HFFc6 (cell line): ENCODE results near the gene H6PD. TPM values are rescaled to one million over a fixed set of nuclear protein-coding genes. Genes with fewer than 3 reads are reported as not detected.

Experiments
- DNase-seq: peaks from one replicate; pipeline ENCODE4 v3.0.0-alpha.2; 2018
- H3K27ac Mint-ChIP-seq: 2 replicates; pipeline ENCODE4 v1.8.0; 2020; ENCODE audit warnings: mild to moderate bottlenecking, mixed read lengths
- H3K27me3 Mint-ChIP-seq: 2 replicates; pipeline ENCODE4 v1.8.0; 2021; ENCODE audit warnings: mild to moderate bottlenecking, moderate library complexity, mixed read lengths; ENCODE audit not compliant: insufficient read depth
- H3K36me3 Mint-ChIP-seq: 2 replicates; pipeline ENCODE4 v1.8.0; 2021; ENCODE audit warnings: low read depth, mixed read lengths
- H3K4me1 Mint-ChIP-seq: 2 replicates; pipeline ENCODE4 v1.8.0; 2020; ENCODE audit warnings: low read depth, mixed read lengths
- H3K4me3 Mint-ChIP-seq: 2 replicates; pipeline ENCODE4 v1.8.0; 2020; ENCODE audit warnings: mild to moderate bottlenecking, moderate library complexity, mixed read lengths
- H3K9me3 Mint-ChIP-seq: 2 replicates; pipeline ENCODE4 v1.8.0; 2020; ENCODE audit warnings: mild to moderate bottlenecking, mixed read lengths
- CTCF ChIP-seq: fragments of 200-600 bp; sonication (generic); IDR thresholded peaks from 2 replicates; pipeline ENCODE4 v1.5.0; 2021; ENCODE audit warnings: antibody characterized with exemption, mild to moderate bottlenecking
- total RNA-seq, 6 experiments: library from RNA; stranded (reverse); fragmentation: NEBNext Ultra II Directional; extraction: Animal tissue kit (Norgen Biotek cat#: 25700); gene quantifications; 2 replicates in 1 of 6; 3 replicates in 5 of 6; pipeline ENCODE4 v1.2.3, GENCODE V29; 2021

Gene H6PD
- total RNA-seq, 6 experiments from 2014 or later = 14.6 to 19.6 (median 16.1) TPM

GRCh38 chr1:9319789-9320519, 85.4 kb downstream of the H6PD start:
- no peak for TF ChIP-seq CTCF
- no peaks in the 10 kb centered on the region for H3K9me3 Mint-ChIP-seq
- H3K4me3 Mint-ChIP-seq = no peak overlapping the region
- H3K36me3 Mint-ChIP-seq = no peaks in the 10 kb centered on the region
- H3K27me3 Mint-ChIP-seq = no peaks in the 10 kb centered on the region
- DNase-seq = no peak
- peaks cover 32% of the 10 kb centered on the region for H3K4me1 Mint-ChIP-seq
- H3K27ac Mint-ChIP-seq = no peak overlapping the region

Other genes with a start within 250 kb of the H6PD start
- gene SLC2A7, start 208.4 kb upstream of the H6PD start, total RNA-seq = not detected
- gene SLC2A5, start 165.1 kb upstream of the H6PD start, total RNA-seq = under 1 TPM in 5 of 6 experiments, not detected in 1; 0.10 to 0.83 (median 0.18) TPM
- 10 to 100 TPM in 2 of 6 experiments, 1 to 10 TPM in 4; 8.2 to 11.1 (median 9.7) TPM for gene GPR157, start 105.7 kb upstream of the H6PD start, total RNA-seq
- gene SPSB1, start 58.1 kb downstream of the H6PD start, total RNA-seq = 10 to 100 TPM in 1 of 6 experiments, 1 to 10 TPM in 5; 5.9 to 10.4 (median 8.6) TPM